NCI-H524 treated with DMSO at 0.1 percent for 48 hours (cell line): Measurements from ENCODE around the gene TRMT44.
"Not testable (repeated sequence)": the region's sequence is repeated elsewhere in the genome, so short reads cannot be mapped to it uniquely, and the experiment has no call there.

Experiments
- DNase-seq: peaks from one replicate; lab custom pipeline; 2025; lab: John Stamatoyannopoulos, UW

The TRMT44 gene

GRCh38 chr4:8494983-8495548, 54.5 kb downstream of the TRMT44 start:
- DNase-seq, result no peak

DNA sequence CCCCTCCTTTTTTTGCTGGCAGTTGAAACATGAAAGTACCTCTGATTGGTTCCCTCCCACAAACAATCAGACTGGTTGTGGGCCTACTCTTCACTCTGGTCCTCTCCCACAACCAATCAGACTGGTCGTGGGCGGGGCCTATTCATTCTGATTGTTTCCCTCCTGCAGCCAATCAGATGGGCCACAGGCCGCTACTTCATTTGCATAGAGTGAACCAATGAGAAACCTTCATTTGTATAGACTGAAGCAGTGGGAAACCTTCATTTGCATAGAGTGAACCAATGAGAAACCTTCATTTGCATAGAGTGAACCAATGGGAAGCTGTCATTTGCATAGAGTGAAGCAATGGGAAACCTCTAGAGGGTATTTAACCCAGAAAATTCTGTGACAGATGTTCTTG, 55.2 kb downstream of the TRMT44 start:
- no peak for DNase-seq

- no peak for DNase-seq
Observed at GRCh38 chr4:8497762-8498161, 57.2 kb downstream of the TRMT44 start.

GRCh38 chr4:8500966-8501365, 60.4 kb downstream of the TRMT44 start:
- no peak for DNase-seq

GRCh38 chr4:8501781-8502180, 61.2 kb downstream of the TRMT44 start:
- no peak for DNase-seq

GRCh38 chr4:8502371-8502770, 61.8 kb downstream of the TRMT44 start:
- DNase-seq, result no peak

DNA sequence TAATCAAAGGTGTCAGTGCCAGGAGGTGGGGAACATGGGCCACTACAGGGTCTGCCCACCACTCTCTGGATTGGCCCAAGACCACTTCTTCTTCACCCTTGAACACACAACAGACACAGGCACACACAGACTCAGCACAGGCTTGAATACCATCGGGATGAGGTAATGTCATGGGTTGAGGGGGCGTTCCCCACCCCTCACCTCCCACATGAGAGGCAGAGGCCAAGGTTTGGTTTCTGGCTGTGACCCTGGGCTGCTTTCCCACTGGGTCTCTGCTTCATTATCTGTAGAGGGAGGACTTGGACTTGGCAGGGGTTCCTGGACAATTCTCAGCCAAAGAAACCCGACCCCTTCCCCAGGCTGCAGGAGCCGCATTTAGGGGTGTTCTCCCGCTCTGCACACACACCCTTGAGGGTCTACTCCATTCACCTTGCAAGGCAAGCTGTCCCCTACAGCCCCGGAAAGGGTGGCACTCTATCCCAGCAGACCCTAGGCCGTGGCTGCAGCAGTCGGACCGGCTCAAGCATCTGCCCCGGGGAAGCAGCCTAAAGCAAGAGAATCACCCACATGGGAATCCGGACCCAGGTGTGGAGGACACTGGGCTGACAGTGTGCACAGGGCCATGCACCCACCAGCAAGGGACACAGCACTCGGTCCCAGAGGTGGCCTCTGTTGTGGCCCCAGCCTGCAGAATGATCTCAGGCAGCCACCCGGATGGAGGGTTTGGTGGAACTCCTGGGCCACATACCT, 62.4 kb downstream of the TRMT44 start:
- no peak for DNase-seq

DNA sequence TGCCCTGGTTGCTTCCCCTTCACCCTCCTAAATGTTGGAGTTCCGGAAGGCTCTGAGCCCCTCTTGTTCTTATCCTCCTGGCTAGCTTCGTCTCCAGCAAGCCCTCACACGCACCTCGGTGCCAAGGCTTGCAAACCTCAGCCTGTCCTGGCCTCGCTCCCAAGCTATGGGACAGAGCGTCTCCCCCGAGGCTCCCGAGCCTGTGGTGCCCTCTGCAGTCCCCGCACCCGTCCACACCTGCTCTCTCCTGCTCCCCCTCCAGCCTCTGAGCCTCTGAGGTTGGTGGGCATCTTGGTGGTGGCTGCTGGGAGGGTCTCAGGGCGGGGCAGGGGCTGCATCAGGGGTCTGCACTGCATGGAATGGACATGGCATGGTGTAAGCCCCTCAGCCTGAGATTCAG, 63.2 kb downstream of the TRMT44 start:
- no peak for DNase-seq

- DNase-seq, result no peak
Observed at GRCh38 chr4:8504279-8505007, 63.9 kb downstream of the TRMT44 start.

DNA sequence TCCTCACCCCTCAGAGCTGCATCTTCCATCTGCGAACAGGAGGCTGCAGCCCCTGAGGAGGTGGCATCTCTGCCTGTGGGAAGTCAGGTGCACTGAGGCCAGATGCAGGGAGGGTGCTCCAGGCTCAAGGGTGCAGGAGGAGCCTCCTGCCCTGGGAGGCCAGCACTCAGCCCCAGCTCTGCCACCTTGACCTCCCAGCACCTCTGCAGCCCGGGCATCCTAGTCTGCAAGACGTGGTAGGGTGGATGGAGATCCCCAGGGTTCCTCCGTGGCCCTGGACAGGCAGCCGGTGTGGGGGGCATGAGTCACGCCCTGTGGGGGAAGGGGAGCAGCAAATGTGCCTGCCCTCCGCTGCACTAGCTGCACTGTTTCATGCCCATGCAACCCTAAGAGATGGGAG, 64.7 kb downstream of the TRMT44 start:
- DNase-seq, result no peak

- no peak for DNase-seq
Observed at GRCh38 chr4:8506006-8506372, 65.4 kb downstream of the TRMT44 start.

GRCh38 chr4:8506373-8507195, 66.0 kb downstream of the TRMT44 start:
- DNase-seq, result no peak

DNA sequence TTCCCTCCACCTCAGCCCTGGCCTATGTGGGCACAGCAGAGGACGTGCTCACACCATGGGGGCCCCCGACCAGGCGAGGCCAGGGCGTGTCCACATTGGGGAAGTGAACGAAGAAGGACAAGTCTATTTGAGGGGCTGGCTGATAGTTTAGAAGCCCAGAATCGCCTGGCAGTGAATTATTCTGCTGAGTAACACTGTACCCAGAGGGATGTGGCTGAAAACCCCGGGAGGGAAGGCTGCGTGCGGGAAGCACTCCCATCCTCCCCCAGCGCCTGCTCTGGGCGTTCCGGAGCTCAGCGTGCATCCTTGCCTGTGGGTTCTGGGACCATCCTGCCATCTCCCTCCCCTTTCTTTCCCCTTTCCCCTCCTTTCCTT, 66.6 kb downstream of the TRMT44 start:
- no peak for DNase-seq

DNA sequence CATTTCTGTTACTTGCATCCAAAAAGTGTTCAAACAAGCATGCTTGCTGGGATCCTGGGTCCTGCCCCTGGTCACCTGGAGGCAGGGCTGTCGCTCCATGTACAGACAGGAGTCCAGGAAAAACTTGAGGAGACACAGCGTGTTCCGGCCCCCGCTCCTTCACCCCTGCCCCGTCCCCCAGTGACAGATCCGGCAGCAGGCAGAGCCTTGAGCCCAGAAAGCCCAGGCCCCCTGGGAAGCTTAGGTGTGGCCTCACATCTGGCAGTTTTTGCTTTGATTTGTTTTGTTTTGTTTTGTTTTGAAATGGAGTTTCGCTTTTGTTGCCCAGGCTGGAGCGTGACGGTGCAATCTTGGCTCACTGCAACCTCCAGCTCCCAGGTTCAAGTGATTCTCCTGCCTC, 67.0 kb downstream of the TRMT44 start:
- no peak for DNase-seq

- no peak for DNase-seq
Observed at GRCh38 chr4:8508266-8508665, 67.7 kb downstream of the TRMT44 start.

DNA sequence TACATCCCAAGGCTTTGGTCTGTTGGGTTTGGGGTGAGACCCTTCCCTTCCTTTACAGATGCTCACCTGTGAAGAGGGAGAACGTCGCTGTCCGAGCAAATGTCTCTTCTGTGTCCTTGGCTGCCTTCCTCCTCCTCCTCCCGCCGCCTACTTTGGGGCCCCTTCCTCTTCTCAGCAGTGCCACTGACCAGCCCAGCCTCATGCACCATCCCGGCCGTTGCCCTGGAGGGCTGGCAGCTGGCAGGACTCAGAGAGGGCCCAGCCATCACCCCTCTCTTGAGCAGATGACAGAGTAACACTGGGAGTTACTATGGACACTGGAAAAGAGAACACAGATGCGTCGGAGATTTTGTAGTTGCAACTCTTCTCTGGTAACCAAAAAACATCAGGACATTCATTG, 68.2 kb downstream of the TRMT44 start:
- DNase-seq, result no peak

- DNase-seq, result no peak
Observed at GRCh38 chr4:8509311-8509950, 68.9 kb downstream of the TRMT44 start.

- no peak for DNase-seq
Observed at GRCh38 chr4:8510191-8510590, 69.6 kb downstream of the TRMT44 start.

DNA sequence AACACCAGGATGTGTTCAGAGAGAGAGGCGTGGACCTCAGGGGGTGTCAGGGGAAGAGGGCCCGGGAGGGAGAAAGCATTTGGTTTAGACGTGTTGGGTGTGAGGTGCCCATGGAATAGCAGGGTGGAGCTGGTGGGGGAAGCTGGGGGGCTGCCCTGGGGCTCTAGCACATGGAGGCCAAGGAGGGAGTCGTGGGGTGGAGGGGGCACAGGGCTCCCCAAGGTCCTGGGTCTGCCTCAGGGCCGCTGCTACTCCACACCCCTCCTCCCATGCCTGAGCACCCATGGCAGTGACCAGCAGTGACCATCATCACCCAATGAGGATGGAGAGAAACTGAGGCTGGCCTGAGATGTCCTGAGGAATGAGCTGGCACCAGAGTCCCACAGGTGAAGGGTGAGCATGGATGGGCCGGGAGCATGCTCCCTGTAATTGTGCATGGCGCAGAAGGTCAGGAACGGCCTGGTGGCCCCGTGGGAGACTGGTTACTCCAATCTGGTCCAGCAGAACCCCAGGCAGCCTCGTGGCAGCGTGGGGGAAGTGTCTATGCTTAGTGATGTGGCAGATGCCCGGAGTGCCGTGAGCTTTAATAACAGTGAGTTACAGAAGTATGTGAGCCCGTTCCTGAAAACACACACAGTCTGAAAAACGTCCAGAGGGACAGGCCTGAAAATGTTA, 70.2 kb downstream of the TRMT44 start:
- DNase-seq, result no peak

- DNase-seq, result no peak
Observed at GRCh38 chr4:8512510-8512909, 71.9 kb downstream of the TRMT44 start.

- DNase-seq, result not testable (repeated sequence)
Observed at GRCh38 chr4:8513080-8513479, 72.5 kb downstream of the TRMT44 start.

- DNase-seq, result no peak
Observed at GRCh38 chr4:8513931-8514330, 73.4 kb downstream of the TRMT44 start.
